Tibial nerve (tissue), 3 donors: ENCODE measurements around the gene ZNF280B.

Experiments
- POLR2A ChIP-seq, 2 donors: fragments of 450-650 bp; IDR thresholded peaks; one replicate each; pipeline ENCODE4 v1.6.1; 2017; ENCODE audit warnings: antibody characterized with exemption in 2 of 2, mild to moderate bottlenecking in 2 of 2, moderate library complexity in 2 of 2
- TF ChIP-seq, protein P1 (sequence below), 5 experiments: fragments of 200-600 bp in 3 of 5; fragments of 450-650 bp in 2 of 5; sonication (generic) in 3 of 5; IDR thresholded peaks; one replicate each; pipeline ENCODE4 v1.5.1; 2016 to 2019; ENCODE audit warnings: antibody characterized with exemption in 5 of 5, mild to moderate bottlenecking in 3 of 5, moderate library complexity in 2 of 5

DNA sequence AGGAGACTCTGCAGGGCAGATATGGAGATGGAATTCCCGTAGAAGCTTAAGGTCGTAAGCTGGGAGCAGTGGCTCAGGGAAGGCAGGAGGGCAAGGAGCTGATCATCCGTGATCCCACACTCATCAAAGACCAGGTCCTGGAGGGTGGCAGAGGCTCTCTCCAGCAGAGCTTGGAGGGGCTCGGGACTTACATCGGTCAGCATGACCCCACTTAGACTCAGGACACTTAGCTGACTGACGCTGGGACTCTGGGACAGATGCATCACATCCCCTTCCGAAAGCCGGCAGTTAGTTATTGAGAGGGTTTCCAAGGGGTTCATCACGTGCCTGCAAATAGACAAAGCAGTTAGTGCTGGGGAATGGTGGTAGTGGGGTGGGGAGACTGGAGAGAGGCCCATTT, 39.8 kb upstream of the ZNF280B start:
- TF ChIP-seq, protein P1, sequence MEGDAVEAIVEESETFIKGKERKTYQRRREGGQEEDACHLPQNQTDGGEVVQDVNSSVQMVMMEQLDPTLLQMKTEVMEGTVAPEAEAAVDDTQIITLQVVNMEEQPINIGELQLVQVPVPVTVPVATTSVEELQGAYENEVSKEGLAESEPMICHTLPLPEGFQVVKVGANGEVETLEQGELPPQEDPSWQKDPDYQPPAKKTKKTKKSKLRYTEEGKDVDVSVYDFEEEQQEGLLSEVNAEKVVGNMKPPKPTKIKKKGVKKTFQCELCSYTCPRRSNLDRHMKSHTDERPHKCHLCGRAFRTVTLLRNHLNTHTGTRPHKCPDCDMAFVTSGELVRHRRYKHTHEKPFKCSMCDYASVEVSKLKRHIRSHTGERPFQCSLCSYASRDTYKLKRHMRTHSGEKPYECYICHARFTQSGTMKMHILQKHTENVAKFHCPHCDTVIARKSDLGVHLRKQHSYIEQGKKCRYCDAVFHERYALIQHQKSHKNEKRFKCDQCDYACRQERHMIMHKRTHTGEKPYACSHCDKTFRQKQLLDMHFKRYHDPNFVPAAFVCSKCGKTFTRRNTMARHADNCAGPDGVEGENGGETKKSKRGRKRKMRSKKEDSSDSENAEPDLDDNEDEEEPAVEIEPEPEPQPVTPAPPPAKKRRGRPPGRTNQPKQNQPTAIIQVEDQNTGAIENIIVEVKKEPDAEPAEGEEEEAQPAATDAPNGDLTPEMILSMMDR (IDR thresholded peaks at IDR 0.05), result no peak
- no peak for TF ChIP-seq POLR2A (IDR thresholded peaks at IDR 0.05)
